IMR-90 (cell line): ENCODE data around the gene GPC6.

Experiments
- CEBPB ChIP-seq: IDR thresholded peaks from 2 replicates; pipeline ENCODE4 v1.6.1; 2012; ENCODE audit warnings: low read depth, low read length, improper control_type of control experiment
- TF ChIP-seq, protein P1 (sequence below): conservative IDR thresholded peaks from 2 replicates; pipeline ENCODE4 v1.5.1; 2012; ENCODE audit warnings: mild to moderate bottlenecking, low read depth, low read length, improper control_type of control experiment

- TF ChIP-seq, protein P1, sequence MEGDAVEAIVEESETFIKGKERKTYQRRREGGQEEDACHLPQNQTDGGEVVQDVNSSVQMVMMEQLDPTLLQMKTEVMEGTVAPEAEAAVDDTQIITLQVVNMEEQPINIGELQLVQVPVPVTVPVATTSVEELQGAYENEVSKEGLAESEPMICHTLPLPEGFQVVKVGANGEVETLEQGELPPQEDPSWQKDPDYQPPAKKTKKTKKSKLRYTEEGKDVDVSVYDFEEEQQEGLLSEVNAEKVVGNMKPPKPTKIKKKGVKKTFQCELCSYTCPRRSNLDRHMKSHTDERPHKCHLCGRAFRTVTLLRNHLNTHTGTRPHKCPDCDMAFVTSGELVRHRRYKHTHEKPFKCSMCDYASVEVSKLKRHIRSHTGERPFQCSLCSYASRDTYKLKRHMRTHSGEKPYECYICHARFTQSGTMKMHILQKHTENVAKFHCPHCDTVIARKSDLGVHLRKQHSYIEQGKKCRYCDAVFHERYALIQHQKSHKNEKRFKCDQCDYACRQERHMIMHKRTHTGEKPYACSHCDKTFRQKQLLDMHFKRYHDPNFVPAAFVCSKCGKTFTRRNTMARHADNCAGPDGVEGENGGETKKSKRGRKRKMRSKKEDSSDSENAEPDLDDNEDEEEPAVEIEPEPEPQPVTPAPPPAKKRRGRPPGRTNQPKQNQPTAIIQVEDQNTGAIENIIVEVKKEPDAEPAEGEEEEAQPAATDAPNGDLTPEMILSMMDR: no peak
- no peak for TF ChIP-seq CEBPB
Observed at GRCh38 chr13:94280349-94280748, 1053.7 kb downstream of the GPC6 start.
